Body of pancreas (tissue), 4 donors: ENCODE results near the gene CFAP299.

Experiments used
- CTCF ChIP-seq, 7 experiments: fragments of 450-650 bp in 4 of 7; fragments of 200-600 bp in 3 of 7; sonication (generic) in 3 of 7; IDR thresholded peaks; one replicate each; pipeline ENCODE4 v1.5.1; 2016 to 2019; ENCODE audit warnings: antibody characterized with exemption in 7 of 7
- POLR2A ChIP-seq, 3 donors: fragments of 450-650 bp; IDR thresholded peaks; one replicate each; pipeline ENCODE4 v1.6.1; 2016; ENCODE audit warnings: antibody characterized with exemption in 3 of 3, mild to moderate bottlenecking in 2 of 3

DNA sequence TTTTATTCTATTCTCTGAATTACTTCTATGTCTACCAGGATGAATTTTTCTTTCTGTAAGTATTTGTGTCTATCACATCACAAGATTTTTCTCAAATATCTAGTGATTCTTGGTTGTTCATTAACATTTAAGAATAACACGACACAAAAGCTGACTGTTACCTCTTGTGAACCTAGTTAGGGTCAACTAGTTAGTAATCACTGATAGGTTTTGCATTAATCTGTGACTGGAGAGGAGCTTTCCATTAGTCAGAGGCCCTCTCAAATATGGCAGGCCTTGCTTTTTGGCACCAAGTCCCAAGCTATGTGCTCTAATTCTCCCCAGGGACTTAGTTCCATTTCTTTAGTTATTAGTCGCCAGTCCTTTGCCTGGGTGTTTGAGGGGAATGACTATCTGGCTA, 259.2 kb downstream of the CFAP299 start:
- no peak for TF ChIP-seq CTCF (IDR thresholded peaks at IDR 0.05)
- no peak for TF ChIP-seq POLR2A (IDR thresholded peaks at IDR 0.05)
